A549 (cell line): ENCODE measurements around the gene SLU7. TPM values are rescaled to one million over a fixed set of nuclear protein-coding genes. Genes with fewer than 3 reads are reported as not detected.

Source experiments
- ATAC-seq, 2 experiments: fragments of 200-7000 bp in 1 of 2; fragments of >200 bp in 1 of 2; cut with Nextera tagmentation in 1 of 2; cut with Tn5 transposase in 1 of 2; 3 replicates each; pipeline versions ENCODE4 v1.8.0 to v1.9.1; 2018 to 2020; ENCODE audit warnings: mild to moderate bottlenecking in 1 of 2, moderate library complexity in 1 of 2
- CTCF ChIA-PET: fragments of 300-600 bp; sonication (Branson Sonifier 250); formaldehyde crosslinking; extraction: SDS; loops from one replicate; lab custom pipeline; 2021; ENCODE audit warnings: antibody characterized with exemption, inconsistent platforms; lab: Yijun Ruan, JAX
- POLR2A ChIA-PET: fragments of 350-600 bp; formaldehyde crosslinking; extraction: SDS; loops from one replicate; lab custom pipeline; 2021; ENCODE audit warnings: antibody characterized with exemption, inconsistent platforms; lab: Yijun Ruan, JAX
- DNase-seq, 2 experiments: peaks; one replicate each; pipeline versions ENCODE4 v3.0.0 to v3.0.0-alpha.2; 2011 to 2016; ENCODE audit warnings: low read depth in 1 of 2, low spot score in 1 of 2
- FAIRE-seq: peaks from 2 replicates; lab custom pipeline; 2011; peaks lifted over from hg19 to GRCh38; lab: Jason Lieb, UNC
- H3K27ac ChIP-seq, 2 experiments: fragments of >200 bp; sonication (Bioruptor Twin); formaldehyde crosslinking; 3 replicates each; pipeline ENCODE4 v1.5.1; 2016 to 2017
- H3K4me1 ChIP-seq: fragments of >200 bp; sonication (Bioruptor Twin); formaldehyde crosslinking; 3 replicates; pipeline ENCODE4 v1.6.1; 2016
- H3K4me2 ChIP-seq: fragments of >200 bp; sonication (Bioruptor Twin); formaldehyde crosslinking; 3 replicates; pipeline ENCODE4 v1.6.1; 2016
- H3K4me3 ChIP-seq: fragments of >200 bp; sonication (Bioruptor Twin); formaldehyde crosslinking; 3 replicates; pipeline ENCODE4 v1.5.1; 2016
- H3K9me3 ChIP-seq: fragments of >200 bp; sonication (Bioruptor Twin); formaldehyde crosslinking; 3 replicates; pipeline ENCODE4 v1.6.1; 2016
- ATOH8 ChIP-seq: fragments of 250-450 bp; sonication (Bioruptor Pico); IDR thresholded peaks from 2 replicates; pipeline ENCODE4 v1.5.0; 2020; ENCODE audit warnings: low read depth, mild to moderate bottlenecking, moderate library complexity
- BCL3 ChIP-seq: fragments of >200 bp; sonication (Bioruptor Twin); formaldehyde crosslinking; IDR thresholded peaks from 3 replicates; pipeline ENCODE4 v1.6.1; 2016
- CHD2 ChIP-seq: fragments of 150-350 bp; IDR thresholded peaks from 2 replicates; pipeline ENCODE4 v1.6.1; 2014; ENCODE audit warnings: low read length; ENCODE audit not compliant: partially characterized antibody
- EHF ChIP-seq: fragments of 250-450 bp; sonication (Bioruptor Pico); IDR thresholded peaks from 2 replicates; pipeline ENCODE4 v1.5.0; 2020; ENCODE audit warnings: mild to moderate bottlenecking
- ESRRA ChIP-seq: fragments of 150-350 bp; IDR thresholded peaks from 2 replicates; pipeline ENCODE4 v1.6.1; 2014; ENCODE audit warnings: mild to moderate bottlenecking, low read length, borderline replicate concordance
- GATA3 ChIP-seq: IDR thresholded peaks from 2 replicates; pipeline ENCODE4 v1.6.1; 2012; ENCODE audit warnings: borderline replicate concordance
- HDAC2 ChIP-seq: fragments of 200-600 bp; sonication (generic); IDR thresholded peaks from 2 replicates; pipeline ENCODE4 v1.6.1; 2016
- HOXA7 ChIP-seq: fragments of 250-450 bp; sonication (Bioruptor Pico); IDR thresholded peaks from 2 replicates; pipeline ENCODE4 v1.5.0; 2020; ENCODE audit warnings: mild to moderate bottlenecking, moderate library complexity
- HOXB5 ChIP-seq: fragments of 250-450 bp; sonication (Bioruptor Pico); IDR thresholded peaks from 2 replicates; pipeline ENCODE4 v1.5.0; 2020; ENCODE audit warnings: mild to moderate bottlenecking, moderate library complexity
- JUN ChIP-seq, 2 experiments: fragments of >200 bp; sonication (Bioruptor Twin); formaldehyde crosslinking; IDR thresholded peaks; 2 replicates in 1 of 2; 3 replicates in 1 of 2; pipeline ENCODE4 v1.6.1; 2016 to 2017
- KDM5A ChIP-seq: fragments of 200-600 bp; sonication (generic); IDR thresholded peaks from 2 replicates; pipeline ENCODE4 v1.6.1; 2016; ENCODE audit warnings: antibody characterized with exemption, mild to moderate bottlenecking
- MAX ChIP-seq: IDR thresholded peaks from 2 replicates; pipeline ENCODE4 v1.6.1; 2012
- MAZ ChIP-seq: fragments of 150-350 bp; IDR thresholded peaks from 2 replicates; pipeline ENCODE4 v1.6.1; 2014; ENCODE audit warnings: antibody characterized with exemption, low read depth, low read length, borderline replicate concordance
- PHF8 ChIP-seq: fragments of 200-600 bp; sonication (generic); IDR thresholded peaks from 2 replicates; pipeline ENCODE4 v1.6.1; 2016; ENCODE audit warnings: low read depth, mild to moderate bottlenecking, antibody characterized with exemption, moderate library complexity, borderline replicate concordance
- POLR2A ChIP-seq: IDR thresholded peaks from 2 replicates; pipeline ENCODE4 v1.6.1; 2012; ENCODE audit warnings: mild to moderate bottlenecking, low read length
- REST ChIP-seq: fragments of 200-600 bp; sonication (generic); IDR thresholded peaks from 2 replicates; pipeline ENCODE4 v1.6.1; 2016; ENCODE audit warnings: antibody characterized with exemption, mild to moderate bottlenecking, moderate library complexity
- TP53 ChIP-seq: fragments of 250-450 bp; sonication (Bioruptor Pico); IDR thresholded peaks from 2 replicates; pipeline ENCODE4 v1.5.0; 2021; ENCODE audit warnings: mild to moderate bottlenecking, moderate library complexity
- WGBS: methylation state at CpG from one replicate; pipeline ENCODE4 v1.1.6; 2017; ENCODE audit errors: missing lambda C conversion rate; 5-methylcytosine and 5-hydroxymethylcytosine counted together
- polyA minus RNA-seq: library from RNA; depleted of rRNA, polyadenylated mRNA; stranded (reverse); fragments of >200 nt; gene quantifications from 2 replicates; pipeline ENCODE4 v1.2.3, GENCODE V29; 2011; rRNA and poly(A)+ RNA removed
- polyA plus RNA-seq, 4 experiments: library from polyadenylated mRNA; depleted of rRNA in 3 of 4; stranded (reverse); fragments of >200 nt; fragmentation: RNase III in 1 of 4; extraction: RNeasy Plus Mini Kit Qiagen cat#74134 plus additional on column Dnase treatment in 1 of 4; gene quantifications; 2 replicates in 3 of 4; 3 replicates in 1 of 4; pipeline ENCODE4 v1.2.3, GENCODE V29; 2011 to 2017

The SLU7 gene
- polyA plus RNA-seq (2011; rRNA removed) (49.0 and 67.0 TPM in 2 replicates), polyA plus RNA-seq (2017; fragmentation: RNase III; extraction: RNeasy Plus Mini Kit Qiagen cat#74134 plus additional on column Dnase treatment) (68.9 to 80.0 TPM (median 75.5 TPM) in 3 replicates), polyA minus RNA-seq (9.0 and 9.3 TPM in 2 replicates)
- polyA plus RNA-seq (2012; cell fraction: cytosol; rRNA removed), result 9.8 and 19.1 TPM in 2 replicates
- polyA plus RNA-seq (2012; cell fraction: nucleus; rRNA removed), result 7.3 and 16.3 TPM in 2 replicates

GRCh38 chr5:160418561-160419457, at the start of gene SLU7:
Gene SLU7 (minus strand): TSS chr5:160419081. CDS start chr5:160415294, 3,787 bp downstream.
- peak within 1 kb of the TSS; percentile 81 to 89 for H3K27ac ChIP-seq
- peak; percentile 75; the same call in 1 of the 3 replicates for TF ChIP-seq BCL3
- peak; percentile 52 for TF ChIP-seq POLR2A
- peak; percentile 89 for TF ChIP-seq REST
- peak; percentile 54 for TF ChIP-seq GATA3
- TF ChIP-seq MAX, result peak; percentile 48
- TF ChIP-seq ESRRA, result no peak
- peak; percentile 59; the same call in 1 of the 2 replicates for TF ChIP-seq MAZ
- TF ChIP-seq HOXB5, result no peak
- TF ChIP-seq JUN (IDR thresholded peaks at IDR 0.05), result peak; percentile 56 to 73; a peak in 3 of 5 replicates
- no peak; the same call in 1 of the 2 replicates for TF ChIP-seq KDM5A
- TF ChIP-seq CHD2, result peak; percentile 91
- TF ChIP-seq PHF8, result peak; percentile 61; the same call in 1 of the 2 replicates
- FAIRE-seq (no peak), DNase-seq (peak; percentile 93 to 95), ATAC-seq (peak; percentile 77 to 88)
- H3K4me2 ChIP-seq, result peak within 1 kb of the TSS; percentile 95
- POLR2A ChIA-PET, result interaction anchor here (0.5 to 1.6 kb wide), 12 partner anchors 12 to 1127 kb away, joined by 3 to 11 read pairs (median 4); no protein-coding TSS in a partner anchor
- WGBS, result 3% methylated on average over 47 of the region's 48 CpGs
- H3K4me3 ChIP-seq, result peak within 1 kb of the TSS; percentile 75
- CTCF ChIA-PET, result interaction anchor here (0.8 to 14.8 kb wide), 4 partner anchors 21 to 48 kb away, joined by 3 to 139 read pairs (median 4); no protein-coding TSS in a partner anchor
- no peaks in the 10 kb centered on the region for H3K9me3 ChIP-seq
- H3K4me1 ChIP-seq, result peaks cover 40% of the 10 kb centered on the region

- no peak for DNase-seq
- no peak overlapping the region for H3K4me3 ChIP-seq
- peak overlapping the region; percentile 66 for H3K4me2 ChIP-seq
- H3K9me3 ChIP-seq, result no peaks in the 10 kb centered on the region
- ChIA-PET POLR2A (no interaction called here), CTCF (interaction anchor here (6.1 kb wide), 1 partner anchor 29 kb away, joined by 49 read pairs; no protein-coding TSS in a partner anchor)
- no peak overlapping the region for H3K27ac ChIP-seq
- TF ChIP-seq TP53 (CRISPR knock-in tag) (no peak), HDAC2 (no peak), HOXA7 (CRISPR knock-in tag) (no peak), ATOH8 (CRISPR knock-in tag) (no peak), EHF (CRISPR knock-in tag) (no peak)
- ATAC-seq, result no peak
- peaks cover 16% of the 10 kb centered on the region for H3K4me1 ChIP-seq
- whole genome bisulfite sequencing, result 57% methylated on average over 3 of the region's 3 CpGs
- no peak for FAIRE-seq
These were observed 49.6 kb upstream of the SLU7 start for GRCh38 chr5:160468363-160468975.
